Raji (cell line): ENCODE data around the gene MYH15.

Experiments used
- POLR2A ChIP-seq: IDR thresholded peaks from 2 replicates; pipeline ENCODE4 v1.6.1; 2011; ENCODE audit warnings: low read depth, low read length, control low read depth; ENCODE audit not compliant: insufficient read depth

The MYH15 gene

DNA sequence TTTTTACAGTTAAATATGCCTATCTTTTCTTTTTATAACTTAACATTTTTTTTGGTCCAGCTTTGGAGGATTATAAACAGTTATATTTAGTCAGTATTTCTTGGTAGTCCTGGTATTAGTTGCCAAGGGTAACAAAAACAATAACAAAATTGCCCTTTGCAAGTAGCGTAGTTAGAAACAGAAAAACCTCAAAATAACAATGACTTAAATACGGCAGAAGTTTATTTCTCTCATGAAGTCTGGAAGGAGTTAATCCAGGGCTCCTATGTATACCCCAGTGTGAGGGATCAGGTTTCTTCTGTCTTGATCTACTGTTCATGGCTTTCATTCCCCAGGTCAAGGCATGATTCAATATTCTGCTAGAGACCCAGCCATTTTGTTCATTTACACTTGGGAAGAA, 14.1 kb upstream of the MYH15 start:
- TF ChIP-seq POLR2A, result no peak

DNA sequence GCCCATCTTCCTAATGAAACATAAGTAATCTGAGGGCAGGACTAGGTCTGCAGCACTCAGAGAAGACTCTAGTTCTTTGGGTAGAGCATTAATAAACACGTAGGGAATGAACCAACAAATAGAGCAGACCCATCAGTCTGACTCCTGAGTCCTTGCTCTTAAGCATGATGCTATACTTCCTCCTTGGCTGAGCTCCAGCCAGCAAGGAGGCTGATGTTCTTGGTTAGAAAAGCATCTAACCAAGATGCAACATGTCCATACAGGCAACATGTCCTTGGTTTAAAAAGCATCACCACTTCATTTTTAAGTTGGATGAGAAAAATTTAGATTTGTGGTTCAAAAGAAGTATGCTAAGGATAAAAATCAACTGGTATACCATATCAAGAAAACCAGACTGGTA, 8.5 kb upstream of the MYH15 start:
- no peak for TF ChIP-seq POLR2A

DNA sequence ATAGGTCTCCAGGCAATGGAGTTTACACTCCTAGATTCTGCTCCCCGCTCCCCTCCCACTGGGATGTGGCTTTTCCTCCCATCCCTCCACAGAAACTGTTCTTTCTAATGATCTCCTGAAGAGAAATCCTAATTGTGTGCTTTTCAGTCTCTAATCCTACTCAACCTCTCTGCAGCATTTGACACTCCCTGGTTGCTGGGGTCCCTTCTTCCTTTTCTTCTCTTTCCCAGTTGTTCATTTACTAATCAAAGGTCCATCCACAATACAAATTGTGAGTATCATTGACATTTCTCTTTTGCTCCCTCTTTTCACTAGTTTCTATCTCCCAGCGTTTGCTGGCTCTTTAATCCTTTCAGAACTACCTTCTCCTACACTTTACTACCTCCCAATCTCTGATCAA, 6.5 kb upstream of the MYH15 start:
- TF ChIP-seq POLR2A, result no peak

DNA sequence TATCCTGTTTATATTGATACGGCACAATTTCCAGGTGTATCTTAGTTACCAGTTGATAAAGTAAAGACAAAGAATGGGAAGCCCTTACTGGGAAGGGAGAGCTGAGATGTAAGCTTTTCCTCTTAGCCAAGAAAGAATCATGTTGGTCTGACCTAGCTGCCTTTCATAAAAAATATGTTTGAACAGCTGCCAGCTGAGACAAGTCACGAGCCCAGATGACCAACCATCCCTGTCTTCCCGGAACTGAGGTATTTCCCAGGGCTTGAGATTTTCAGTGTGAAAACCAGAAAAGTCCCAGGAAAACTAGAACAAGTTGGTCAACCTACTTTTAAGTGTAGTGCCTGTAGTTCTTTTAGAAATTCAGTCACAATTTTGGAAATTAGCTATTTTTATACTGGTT, 3.6 kb upstream of the MYH15 start:
- no peak for TF ChIP-seq POLR2A

DNA sequence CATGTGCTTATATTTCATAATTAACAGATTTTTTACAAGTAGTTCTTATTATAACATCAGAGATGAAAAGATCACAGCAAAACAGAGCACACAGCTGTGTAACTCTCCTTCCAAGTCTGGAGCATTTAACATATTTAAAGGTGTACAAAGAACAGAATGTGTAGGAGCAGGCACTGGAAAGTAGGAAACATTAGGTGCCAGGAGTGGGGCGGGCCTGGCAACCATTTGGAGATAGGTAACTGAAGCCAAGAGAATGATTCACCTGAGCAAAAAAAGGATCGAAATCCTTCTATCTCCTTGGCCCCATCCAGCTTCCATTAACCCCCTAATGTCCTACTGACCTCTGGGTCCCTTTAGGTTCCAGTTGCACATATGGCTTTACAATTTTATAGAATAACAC, 2.3 kb upstream of the MYH15 start:
- TF ChIP-seq POLR2A, result no peak

DNA sequence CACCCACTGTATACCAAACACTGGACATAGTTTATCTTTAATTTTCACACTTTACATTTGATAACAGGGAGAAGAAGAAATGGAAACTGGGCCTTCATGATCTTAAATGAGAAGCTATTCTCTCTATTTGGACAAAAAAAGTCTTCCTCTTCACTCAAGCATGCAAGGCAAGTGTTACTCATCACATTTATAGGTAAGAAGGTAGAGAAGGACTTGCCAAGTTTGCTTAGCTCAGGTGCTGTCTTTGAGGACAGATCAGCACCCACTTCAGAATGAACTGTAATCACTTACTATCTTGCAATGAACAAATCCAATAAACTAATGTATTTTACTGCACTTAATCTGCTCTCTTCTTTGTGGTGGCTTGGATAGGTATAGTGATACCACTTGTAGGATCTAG, 1.1 kb upstream of the MYH15 start:
- no peak for TF ChIP-seq POLR2A

DNA sequence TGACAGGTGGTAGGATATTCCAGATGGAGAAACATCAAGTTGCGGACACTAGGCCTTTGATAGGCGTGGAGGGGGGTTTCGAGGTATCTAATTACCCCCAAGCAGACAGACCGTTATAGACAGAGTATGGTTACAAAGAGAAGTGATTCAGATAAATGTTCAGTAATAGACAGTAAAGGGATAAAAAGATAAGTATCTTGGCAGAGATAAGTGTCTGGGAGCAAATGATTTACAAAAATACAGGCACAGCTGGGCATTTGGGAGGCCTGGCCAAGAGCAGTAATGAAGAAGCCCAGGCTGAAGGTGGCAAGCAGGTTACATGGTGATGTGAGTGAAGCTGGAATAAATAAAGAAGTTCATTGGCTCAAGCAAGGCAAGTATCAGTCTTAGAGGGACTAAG, 659 bp upstream of the MYH15 start:
- no peak for TF ChIP-seq POLR2A

DNA sequence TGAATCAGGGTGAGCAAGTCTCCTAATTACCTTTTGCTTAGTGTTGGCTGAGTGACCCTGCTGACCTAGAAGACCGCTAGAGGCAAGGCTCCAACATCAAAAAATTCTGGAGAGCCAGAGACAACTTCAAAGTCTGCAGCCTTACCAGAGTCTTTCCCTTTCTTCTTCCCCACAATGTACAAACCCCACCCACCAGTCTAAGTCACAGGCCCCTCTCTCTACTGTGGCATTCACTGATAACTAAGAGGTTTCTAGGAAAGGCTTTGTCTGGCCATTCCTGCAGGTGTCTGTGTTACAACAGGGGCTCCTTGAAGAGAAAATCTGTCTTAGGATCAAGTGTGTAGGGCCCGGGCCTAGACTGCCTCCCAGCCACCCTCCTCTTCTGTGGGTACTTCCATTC, 525 bp downstream of the MYH15 start:
- TF ChIP-seq POLR2A, result no peak

DNA sequence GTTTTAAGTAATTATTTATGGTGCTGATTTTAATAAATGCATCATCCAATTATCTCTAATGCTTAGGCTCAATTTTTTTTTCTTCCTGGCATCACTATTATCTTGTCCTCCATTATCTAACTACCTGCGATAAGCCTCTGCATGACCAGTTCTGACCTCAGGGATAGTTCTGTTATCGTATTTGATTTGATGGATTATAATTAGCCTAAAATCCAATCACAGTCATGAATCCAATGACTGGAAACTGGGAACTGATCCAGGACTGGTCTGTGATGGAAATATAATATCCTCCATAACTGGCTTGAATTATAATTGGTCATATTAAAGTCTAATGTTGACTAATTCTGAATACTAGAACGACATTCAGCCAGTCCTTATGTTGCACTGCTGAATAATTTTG, 1.1 kb downstream of the MYH15 start:
- no peak for TF ChIP-seq POLR2A

DNA sequence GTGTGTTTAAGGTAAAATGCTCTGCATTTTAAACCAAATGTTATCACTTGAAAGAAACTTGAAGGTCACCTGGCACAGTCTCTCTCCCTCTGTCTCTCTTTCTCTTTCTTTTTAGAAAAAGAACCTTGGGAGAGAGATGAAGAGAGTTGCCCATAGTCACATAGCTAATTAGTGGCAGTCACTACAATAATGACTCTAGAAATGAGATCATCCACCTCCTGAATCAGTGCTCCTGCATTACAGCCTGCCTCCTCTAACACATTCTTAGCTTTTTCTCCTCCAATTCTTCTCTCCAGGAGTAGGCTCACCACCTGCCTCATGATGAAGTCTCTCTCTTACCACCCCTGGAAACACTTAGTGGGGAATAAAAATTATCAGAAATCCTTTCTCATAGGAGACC, 2.5 kb downstream of the MYH15 start:
- TF ChIP-seq POLR2A, result no peak

DNA sequence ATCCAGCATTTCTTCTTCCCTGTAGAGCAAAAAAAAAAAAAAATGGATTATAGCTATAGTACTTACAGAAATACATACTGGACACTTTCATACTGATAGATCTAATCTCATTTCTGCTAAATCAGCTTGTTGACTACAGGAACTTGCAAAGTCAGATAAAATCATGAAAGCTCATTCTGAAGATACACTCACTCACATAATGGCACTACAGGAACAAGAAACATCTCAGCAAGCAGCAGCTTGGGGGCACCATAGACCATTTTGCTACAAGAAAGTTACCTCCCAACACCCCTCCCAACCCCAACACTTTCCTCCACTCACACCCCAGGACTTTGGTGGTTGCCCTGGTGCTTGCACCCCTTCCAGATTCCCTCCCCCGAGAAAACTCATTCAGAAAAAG, 4.6 kb downstream of the MYH15 start:
- TF ChIP-seq POLR2A, result no peak

DNA sequence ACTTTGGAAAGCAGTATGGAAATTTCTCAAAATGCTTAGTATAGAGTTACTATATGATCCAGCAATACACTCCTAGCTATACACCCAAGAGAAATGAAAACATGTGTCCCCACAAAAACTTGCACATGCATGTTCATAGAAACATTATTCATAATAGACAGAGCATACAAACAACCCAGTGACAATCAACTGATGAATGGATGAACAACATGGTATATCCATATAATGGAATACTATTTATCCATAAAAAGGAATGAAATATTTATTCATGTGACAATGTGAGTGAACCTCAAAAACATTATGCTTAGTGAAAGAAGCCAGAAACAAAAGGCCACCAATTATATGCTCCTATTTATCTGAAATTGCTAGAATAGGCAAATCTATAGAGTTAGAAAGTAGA, 6.7 kb downstream of the MYH15 start:
- no peak for TF ChIP-seq POLR2A

DNA sequence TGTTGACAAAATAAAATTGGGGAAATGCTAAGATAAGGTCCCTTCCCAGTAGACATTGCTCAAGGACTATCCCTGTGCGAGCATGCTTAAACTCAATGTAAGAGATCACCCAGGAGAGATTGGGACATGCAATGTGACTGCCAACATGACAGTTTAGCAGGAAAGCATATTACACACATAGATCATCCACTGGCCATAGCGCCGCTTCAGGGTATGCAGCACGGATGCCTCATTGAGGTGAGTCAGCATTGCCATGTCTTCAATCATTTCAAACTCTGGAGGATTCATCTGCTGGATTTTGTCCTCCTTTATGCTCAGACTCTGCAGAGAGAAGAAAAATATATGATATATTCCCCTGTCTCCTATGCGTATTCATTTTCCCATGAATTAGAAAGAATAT, 8.9 kb downstream of the MYH15 start:
- no peak for TF ChIP-seq POLR2A

DNA sequence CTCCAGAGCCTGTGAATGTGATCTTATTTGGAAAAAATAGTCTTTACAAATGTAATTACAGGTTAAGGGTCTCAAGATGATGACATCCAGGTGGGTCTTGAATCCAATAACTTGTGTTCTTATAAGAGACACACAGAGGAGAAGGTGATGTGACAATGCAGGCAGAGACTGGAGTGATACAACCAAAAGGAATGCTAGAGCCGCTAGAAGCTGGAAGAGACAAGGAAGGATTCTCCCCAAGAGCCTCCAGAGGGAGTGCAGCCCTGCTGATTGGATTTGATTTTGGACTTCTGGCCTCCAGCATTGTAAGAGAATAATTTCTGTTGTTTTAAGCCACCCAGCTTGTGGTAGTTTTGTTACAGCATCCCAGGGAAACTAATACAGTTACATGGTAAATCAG, 9.7 kb downstream of the MYH15 start:
- no peak for TF ChIP-seq POLR2A

DNA sequence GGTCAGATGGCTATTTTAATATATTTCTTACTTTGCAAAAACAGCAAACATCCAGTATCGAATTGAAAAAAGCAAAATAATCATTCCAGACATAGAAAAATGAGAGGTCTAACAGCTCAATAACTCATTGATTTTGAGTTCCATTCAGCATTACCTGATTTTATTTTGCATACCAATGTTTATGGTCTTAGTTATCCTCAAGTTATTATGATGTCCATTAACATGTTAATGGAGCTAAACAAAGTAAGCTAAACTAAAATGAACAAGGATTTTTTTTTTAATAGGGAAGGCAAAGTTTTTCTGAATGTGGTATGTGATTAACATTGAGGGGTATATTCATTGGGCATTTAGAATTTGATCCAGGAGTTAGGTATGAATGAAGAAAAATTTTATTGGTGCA, 13.1 kb downstream of the MYH15 start:
- TF ChIP-seq POLR2A, result no peak

DNA sequence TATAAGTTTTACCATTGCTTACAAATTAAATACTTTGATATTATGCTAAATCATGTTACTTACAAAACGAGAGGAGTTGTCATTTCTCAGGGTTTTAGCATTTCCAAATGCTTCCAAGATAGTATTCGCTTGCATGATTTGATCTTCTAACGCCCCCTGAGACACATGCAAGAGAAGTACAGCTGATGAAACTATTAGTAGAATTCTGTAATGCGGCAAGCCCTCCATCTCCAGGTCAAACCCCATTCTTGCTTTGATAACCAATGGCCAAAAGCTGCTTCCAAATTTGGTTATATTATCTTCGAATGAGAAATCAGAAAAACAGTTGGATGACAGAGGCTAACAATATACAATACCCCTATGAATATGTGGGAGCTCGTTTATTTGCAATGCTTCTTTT, 14.7 kb downstream of the MYH15 start:
- no peak for TF ChIP-seq POLR2A

DNA sequence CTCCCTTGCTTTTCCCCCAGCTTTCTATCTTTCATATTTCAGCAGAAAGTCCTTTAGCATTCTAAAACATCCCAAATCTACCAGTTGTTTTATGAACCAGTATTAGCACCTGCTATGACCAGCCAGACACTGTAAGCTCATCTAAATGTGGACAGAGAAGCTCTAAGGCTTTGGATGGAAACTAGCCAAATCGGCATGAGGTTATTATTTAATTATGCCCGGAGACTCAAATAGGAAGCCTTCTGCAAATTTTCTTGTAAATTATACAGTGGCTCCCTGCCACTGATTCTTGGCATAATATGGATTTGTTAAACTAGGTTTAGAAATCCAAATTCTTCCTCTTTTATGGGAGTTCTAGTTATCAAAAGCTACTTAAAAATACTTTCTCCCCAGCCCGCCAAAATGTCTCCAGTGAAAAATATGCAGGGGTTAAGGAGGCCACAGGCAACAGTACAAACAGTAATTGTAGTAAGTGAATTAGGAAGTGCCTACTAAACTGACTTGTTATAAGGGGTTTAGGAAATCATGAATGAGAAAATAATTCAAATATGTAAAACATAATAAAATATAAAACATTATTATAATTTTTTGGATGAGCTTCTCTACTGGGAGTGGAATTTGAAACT, 15.4 kb downstream of the MYH15 start:
- no peak for TF ChIP-seq POLR2A

DNA sequence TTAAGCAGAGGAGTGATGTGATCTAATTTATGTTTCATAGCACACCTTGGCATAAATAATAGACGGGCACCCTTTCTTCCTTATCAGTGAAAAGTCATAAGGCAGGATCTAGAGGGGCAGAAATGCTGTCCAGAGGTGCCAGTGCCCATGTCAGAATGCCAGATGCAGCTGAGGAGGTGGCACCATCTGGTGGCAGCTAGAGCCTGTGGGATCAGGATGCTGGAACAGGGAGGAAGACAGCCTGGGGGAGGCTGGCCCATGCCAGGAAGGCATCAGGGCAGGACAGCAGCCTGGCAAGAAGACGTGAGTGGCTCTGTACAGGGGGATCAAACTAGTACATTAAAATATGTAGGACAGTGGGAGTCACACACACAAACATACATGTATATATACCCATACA, 16.5 kb downstream of the MYH15 start:
- no peak for TF ChIP-seq POLR2A
